MCF 10A (cell line): ENCODE measurements around the gene TTC7B. TPM values are rescaled to one million over a fixed set of nuclear protein-coding genes. Genes with fewer than 3 reads are reported as not detected.

ENCODE experiments used
- BruUV-seq: library from RNA; stranded (reverse); fragments of 400-500 nt; replicated peaks from 2 replicates; lab custom pipeline; 2021; lab: Mats Ljungman, UMichigan
- CTCF ChIA-PET: fragments of 300-600 bp; sonication (Branson Sonifier 250); formaldehyde crosslinking; extraction: SDS; loops from one replicate; lab custom pipeline; 2021; ENCODE audit warnings: antibody characterized with exemption, inconsistent platforms; lab: Yijun Ruan, JAX
- POLR2A ChIA-PET: fragments of 300-600, 350-650 bp; sonication (Branson Sonifier 250); formaldehyde crosslinking; extraction: SDS; loops from one replicate; lab custom pipeline; 2020; ENCODE audit warnings: antibody characterized with exemption, inconsistent platforms; lab: Yijun Ruan, JAX
- DNase-seq: peaks from one replicate; pipeline ENCODE4 v3.0.0-alpha.2; 2018; ENCODE audit not compliant: unreplicated experiment
- H3K27ac Mint-ChIP-seq: one replicate; pipeline ENCODE4 v1.8.0; 2022; ENCODE audit warnings: mild to moderate bottlenecking, low read depth, mixed read lengths; ENCODE audit not compliant: unreplicated experiment
- H3K27me3 Mint-ChIP-seq: one replicate; pipeline ENCODE4 v1.8.0; 2022; ENCODE audit warnings: mixed read lengths; ENCODE audit not compliant: insufficient read depth, unreplicated experiment
- H3K36me3 Mint-ChIP-seq: one replicate; pipeline ENCODE4 v1.8.0; 2022; ENCODE audit warnings: mild to moderate bottlenecking, moderate library complexity, mixed read lengths; ENCODE audit not compliant: insufficient read depth, unreplicated experiment
- H3K4me1 Mint-ChIP-seq: one replicate; pipeline ENCODE4 v1.8.0; 2022; ENCODE audit warnings: mixed read lengths; ENCODE audit not compliant: insufficient read depth, unreplicated experiment
- H3K4me3 Mint-ChIP-seq: one replicate; pipeline ENCODE4 v1.8.0; 2022; ENCODE audit warnings: mild to moderate bottlenecking, moderate library complexity, mixed read lengths; ENCODE audit not compliant: unreplicated experiment
- H3K9me3 Mint-ChIP-seq: one replicate; pipeline ENCODE4 v1.8.0; 2022; ENCODE audit warnings: mixed read lengths; ENCODE audit not compliant: unreplicated experiment
- CTCF ChIP-seq: fragments of 200-600 bp; IDR thresholded peaks from one replicate; pipeline ENCODE4 v1.8.0; 2022; ENCODE audit warnings: antibody characterized with exemption, mild to moderate bottlenecking; ENCODE audit not compliant: unreplicated experiment
- intact Hi-C: fragments of 100-400 bp; cut with micrococcal nuclease; formaldehyde crosslinking; loops from 2 replicates; pipeline ENCODE4 v1.14.1; 2022
- total RNA-seq: library from RNA; stranded (reverse); gene quantifications from 2 replicates; pipeline ENCODE4 v1.2.3, GENCODE V29; 2022

TTC7B gene
- total RNA-seq, 1 experiment from 2014 or later, result 31.1 TPM

GRCh38 chr14:90651271-90651804 lies 164.9 kb downstream of the TTC7B start:
- no peak for DNase-seq
- BruUV-seq, result no TSS peak
- H3K4me3 Mint-ChIP-seq, result no peak overlapping the region
- peaks cover 7% of the 10 kb centered on the region for H3K36me3 Mint-ChIP-seq
- ChIA-PET CTCF (interaction anchor here (1.4 kb wide), 1 partner anchor 46 kb away, joined by 4 read pairs; no protein-coding TSS in a partner anchor), POLR2A (no interaction called here)
- no peak for TF ChIP-seq CTCF
- H3K27me3 Mint-ChIP-seq, result no peaks in the 10 kb centered on the region
- peaks cover 11% of the 10 kb centered on the region for H3K4me1 Mint-ChIP-seq
- no peaks in the 10 kb centered on the region for H3K9me3 Mint-ChIP-seq
- H3K27ac Mint-ChIP-seq, result no peak overlapping the region
- intact Hi-C loops, result no loop called here

- no TSS peak for BruUV-seq
- Mint-ChIP-seq H3K4me1 (peaks cover 14% of the 10 kb centered on the region), H3K27me3 (no peaks in the 10 kb centered on the region), H3K9me3 (no peaks in the 10 kb centered on the region), H3K36me3 (peaks cover 7% of the 10 kb centered on the region), H3K27ac (no peak overlapping the region), H3K4me3 (no peak overlapping the region)
- DNase-seq, result no peak
- intact Hi-C loops, result no loop called here
- TF ChIP-seq CTCF, result no peak
- ChIA-PET CTCF (no interaction called here), POLR2A (no interaction called here)
Observed at GRCh38 chr14:90649557-90650135, 166.6 kb downstream of the TTC7B start.

DNA sequence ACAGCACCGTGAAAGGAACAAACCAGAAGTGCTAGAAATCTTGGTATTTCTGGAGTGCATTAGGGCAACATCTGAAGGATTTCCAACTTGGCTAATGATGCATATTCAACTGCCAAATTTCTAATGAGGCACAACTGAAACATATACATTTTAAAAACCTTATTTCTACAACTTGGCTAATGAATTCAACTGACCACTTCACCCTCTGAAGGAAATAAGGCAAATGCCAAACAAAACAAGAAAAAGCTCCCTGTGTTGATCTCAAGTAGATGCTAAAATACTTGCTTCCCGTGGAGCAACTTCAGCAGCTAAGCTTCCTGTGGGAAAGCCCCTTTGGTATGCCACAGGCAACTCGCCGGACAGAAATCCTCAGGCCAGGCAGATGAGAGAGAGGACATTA lies 167.1 kb downstream of the TTC7B start:
- BruUV-seq, result no TSS peak
- H3K27ac Mint-ChIP-seq, result no peak overlapping the region

DNA sequence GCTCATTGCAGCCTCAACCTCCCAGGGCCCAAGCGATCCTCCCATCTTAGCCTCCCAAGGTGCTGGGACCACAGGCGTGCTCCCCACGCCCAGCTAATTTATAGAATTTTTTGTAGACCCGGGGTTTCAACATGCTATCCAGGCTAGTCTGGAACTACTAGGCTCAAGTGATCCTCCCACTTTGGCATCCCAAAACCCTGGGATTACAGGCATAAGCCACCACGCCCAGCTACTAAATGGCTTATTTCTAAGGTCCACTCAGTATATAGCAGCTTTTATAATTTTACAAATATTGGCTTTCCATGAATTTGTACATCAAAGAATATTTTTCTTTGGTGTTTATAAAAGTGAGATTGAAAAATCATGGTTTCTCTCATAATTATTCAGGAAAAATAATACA lies 167.8 kb downstream of the TTC7B start:
- H3K4me3 Mint-ChIP-seq, result no peak overlapping the region
- CTCF ChIA-PET, result interaction anchor here (0.7 kb wide), 1 partner anchor 14 kb away, joined by 3 read pairs; no protein-coding TSS in a partner anchor
- BruUV-seq, result no TSS peak
- no peak for DNase-seq
- intact Hi-C loops, result no loop called here
- H3K27ac Mint-ChIP-seq, result no peak overlapping the region
- H3K4me1 Mint-ChIP-seq, result peaks cover 20% of the 10 kb centered on the region
- POLR2A ChIA-PET, result no interaction called here
- H3K27me3 Mint-ChIP-seq, result no peaks in the 10 kb centered on the region
- H3K36me3 Mint-ChIP-seq, result peaks cover 7% of the 10 kb centered on the region
- no peaks in the 10 kb centered on the region for H3K9me3 Mint-ChIP-seq
- TF ChIP-seq CTCF, result no peak

More for the DNA sequence above, 167.1 kb downstream of the TTC7B start:
- no peak for DNase-seq
- Mint-ChIP-seq H3K4me3 (no peak overlapping the region), H3K36me3 (peaks cover 7% of the 10 kb centered on the region), H3K27me3 (no peaks in the 10 kb centered on the region), H3K9me3 (no peaks in the 10 kb centered on the region), H3K4me1 (peaks cover 20% of the 10 kb centered on the region)
- POLR2A ChIA-PET, result interaction anchor here (0.6 kb wide), 1 partner anchor 252 kb away, joined by 3 read pairs; no protein-coding TSS in a partner anchor
- TF ChIP-seq CTCF, result no peak
- intact Hi-C loops, result no loop called here
- CTCF ChIA-PET, result no interaction called here
